MCF 10A (cell line): ENCODE data around the gene SLC22A4. TPM values are rescaled to one million over a fixed set of nuclear protein-coding genes. Genes with fewer than 3 reads are reported as not detected.
A peak's percentile ranks its signal among the peaks of the same experiment; 100 is the strongest.

ENCODE experiments used
- BruUV-seq: library from RNA; stranded (reverse); fragments of 400-500 nt; replicated peaks from 2 replicates; lab custom pipeline; 2021; lab: Mats Ljungman, UMichigan
- CTCF ChIA-PET: fragments of 300-600 bp; sonication (Branson Sonifier 250); formaldehyde crosslinking; extraction: SDS; loops from one replicate; lab custom pipeline; 2021; ENCODE audit warnings: antibody characterized with exemption, inconsistent platforms; lab: Yijun Ruan, JAX
- POLR2A ChIA-PET: fragments of 300-600, 350-650 bp; sonication (Branson Sonifier 250); formaldehyde crosslinking; extraction: SDS; loops from one replicate; lab custom pipeline; 2020; ENCODE audit warnings: antibody characterized with exemption, inconsistent platforms; lab: Yijun Ruan, JAX
- DNase-seq: peaks from one replicate; pipeline ENCODE4 v3.0.0-alpha.2; 2018; ENCODE audit not compliant: unreplicated experiment
- H3K27ac Mint-ChIP-seq: one replicate; pipeline ENCODE4 v1.8.0; 2022; ENCODE audit warnings: mild to moderate bottlenecking, low read depth, mixed read lengths; ENCODE audit not compliant: unreplicated experiment
- H3K27me3 Mint-ChIP-seq: one replicate; pipeline ENCODE4 v1.8.0; 2022; ENCODE audit warnings: mixed read lengths; ENCODE audit not compliant: insufficient read depth, unreplicated experiment
- H3K36me3 Mint-ChIP-seq: one replicate; pipeline ENCODE4 v1.8.0; 2022; ENCODE audit warnings: mild to moderate bottlenecking, moderate library complexity, mixed read lengths; ENCODE audit not compliant: insufficient read depth, unreplicated experiment
- H3K4me1 Mint-ChIP-seq: one replicate; pipeline ENCODE4 v1.8.0; 2022; ENCODE audit warnings: mixed read lengths; ENCODE audit not compliant: insufficient read depth, unreplicated experiment
- H3K4me3 Mint-ChIP-seq: one replicate; pipeline ENCODE4 v1.8.0; 2022; ENCODE audit warnings: mild to moderate bottlenecking, moderate library complexity, mixed read lengths; ENCODE audit not compliant: unreplicated experiment
- H3K9me3 Mint-ChIP-seq: one replicate; pipeline ENCODE4 v1.8.0; 2022; ENCODE audit warnings: mixed read lengths; ENCODE audit not compliant: unreplicated experiment
- CTCF ChIP-seq: fragments of 200-600 bp; IDR thresholded peaks from one replicate; pipeline ENCODE4 v1.8.0; 2022; ENCODE audit warnings: antibody characterized with exemption, mild to moderate bottlenecking; ENCODE audit not compliant: unreplicated experiment
- intact Hi-C: fragments of 100-400 bp; cut with micrococcal nuclease; formaldehyde crosslinking; loops from 2 replicates; pipeline ENCODE4 v1.14.1; 2022
- total RNA-seq: library from RNA; stranded (reverse); gene quantifications from 2 replicates; pipeline ENCODE4 v1.2.3, GENCODE V29; 2022

SLC22A4 gene
- total RNA-seq, 1 experiment from 2014 or later: 17.5 TPM

- DNase-seq: no peak
- H3K4me3 Mint-ChIP-seq: peak overlapping the region; percentile 79
- ChIA-PET CTCF (interaction anchor here (0.6 to 4.0 kb wide), 12 partner anchors 9 to 307 kb away, joined by 3 to 29 read pairs (median 4); no protein-coding TSS in a partner anchor), POLR2A (interaction anchor here (1.0 to 11.9 kb wide), 9 partner anchors 9 to 208 kb away, joined by 3 to 178 read pairs (median 11); partner anchors contain the start of gene SLC22A4)
- intact Hi-C loops: no loop called here
- peaks cover 51% of the 10 kb centered on the region for H3K4me1 Mint-ChIP-seq
- no TSS peak for BruUV-seq
- H3K9me3 Mint-ChIP-seq: no peaks in the 10 kb centered on the region
- no peaks in the 10 kb centered on the region for H3K27me3 Mint-ChIP-seq
- H3K36me3 Mint-ChIP-seq: peaks cover 45% of the 10 kb centered on the region
- no peak for TF ChIP-seq CTCF
- H3K27ac Mint-ChIP-seq: peak overlapping the region; percentile 36
Observed at GRCh38 chr5:132372127-132372526, 77.9 kb downstream of the SLC22A4 start.

- H3K4me3 Mint-ChIP-seq: peak overlapping the region; percentile 79
- ChIA-PET POLR2A (interaction anchor here (1.0 to 11.9 kb wide), 8 partner anchors 8 to 123 kb away, joined by 3 to 178 read pairs (median 12); partner anchors contain the start of gene SLC22A4), CTCF (interaction anchor here (0.6 to 4.0 kb wide), 10 partner anchors 9 to 307 kb away, joined by 3 to 29 read pairs (median 5); no protein-coding TSS in a partner anchor)
- no peak for DNase-seq
- no peaks in the 10 kb centered on the region for H3K9me3 Mint-ChIP-seq
- BruUV-seq: no TSS peak
- H3K4me1 Mint-ChIP-seq: peaks cover 49% of the 10 kb centered on the region
- TF ChIP-seq CTCF: no peak
- intact Hi-C loops: no loop called here
- no peak overlapping the region for H3K27ac Mint-ChIP-seq
- no peaks in the 10 kb centered on the region for H3K27me3 Mint-ChIP-seq
- peaks cover 42% of the 10 kb centered on the region for H3K36me3 Mint-ChIP-seq
Observed at GRCh38 chr5:132372542-132372941, 78.3 kb downstream of the SLC22A4 start.

- H3K27ac Mint-ChIP-seq: peak overlapping the region; percentile 33
- no peak for DNase-seq
- H3K4me1 Mint-ChIP-seq: peaks cover 64% of the 10 kb centered on the region
- intact Hi-C loops: no loop called here
- POLR2A ChIA-PET: interaction anchor here (0.5 to 7.6 kb wide), 5 partner anchors 9 to 115 kb away, joined by 3 to 48 read pairs (median 3); partner anchors contain the start of gene IRF1
- peaks cover 64% of the 10 kb centered on the region for H3K36me3 Mint-ChIP-seq
- TF ChIP-seq CTCF: no peak
- no peaks in the 10 kb centered on the region for H3K9me3 Mint-ChIP-seq
- no peak overlapping the region for H3K4me3 Mint-ChIP-seq
- BruUV-seq: no TSS peak
- H3K27me3 Mint-ChIP-seq: no peaks in the 10 kb centered on the region
- CTCF ChIA-PET: interaction anchor here (0.7 to 2.0 kb wide), 7 partner anchors 11 to 197 kb away, joined by 3 to 8 read pairs (median 3); no protein-coding TSS in a partner anchor
Observed at GRCh38 chr5:132375957-132376356, 81.8 kb downstream of the SLC22A4 start.

- DNase-seq: no peak
- BruUV-seq: no TSS peak
- no peaks in the 10 kb centered on the region for H3K27me3 Mint-ChIP-seq
Observed at GRCh38 chr5:132376694-132377641, 82.8 kb downstream of the SLC22A4 start.

More at GRCh38 chr5:132376694-132377641, 82.8 kb downstream of the SLC22A4 start:
- Mint-ChIP-seq H3K9me3 (no peaks in the 10 kb centered on the region), H3K4me1 (peaks cover 67% of the 10 kb centered on the region), H3K27ac (peak overlapping the region; percentile 33), H3K4me3 (no peak overlapping the region), H3K36me3 (peaks cover 65% of the 10 kb centered on the region)
- ChIA-PET CTCF (interaction anchor here (0.5 to 2.2 kb wide), 3 partner anchors 10 to 251 kb away, joined by 3 to 12 read pairs (median 3); no protein-coding TSS in a partner anchor), POLR2A (interaction anchor here (0.8 to 7.6 kb wide), 3 partner anchors 11 to 206 kb away, joined by 3 to 48 read pairs (median 3); no protein-coding TSS in a partner anchor)
- TF ChIP-seq CTCF: no peak
- intact Hi-C loops: no loop called here
